ENCODE results near the gene C1orf185.
"Not testable (repeated sequence)": the region's sequence is repeated elsewhere in the genome, so short reads cannot be mapped to it uniquely, and the experiment has no call there.

The C1orf185 gene
- 0 to 1.1 (median 0) reads per million in 17 experiments for total RNA-seq

DNA sequence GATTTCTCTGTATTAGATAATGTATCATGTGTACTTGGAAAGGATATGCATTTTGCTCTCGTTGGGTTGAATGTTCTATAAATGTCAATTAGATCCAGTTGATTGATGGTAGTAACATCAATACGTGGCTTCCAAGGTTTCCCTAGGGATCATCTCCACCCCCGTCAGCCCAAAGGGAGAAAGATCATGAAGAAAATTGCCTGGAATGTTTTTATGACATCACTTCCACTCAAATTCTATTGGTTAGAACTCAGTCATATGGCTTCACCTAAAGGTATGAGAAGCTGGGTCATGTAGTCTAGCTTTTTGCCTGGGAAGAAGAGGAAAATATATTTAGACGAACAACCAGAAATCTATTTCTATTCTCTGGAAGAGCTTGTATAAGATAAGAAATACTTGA lies at the start of gene C1orf185:
TSS of gene C1orf185 (plus strand) at position 253 of the 400 bp plus-strand sequence. CDS start at position 259, 6 bp downstream.
- no peak for DNase-seq

GRCh38 chr1:51058858-51059257 lies 43.2 kb upstream of the C1orf185 start:
- peak in 3 of 4 experiments; percentile 15 to 26 (median 21) for DNase-seq

DNA sequence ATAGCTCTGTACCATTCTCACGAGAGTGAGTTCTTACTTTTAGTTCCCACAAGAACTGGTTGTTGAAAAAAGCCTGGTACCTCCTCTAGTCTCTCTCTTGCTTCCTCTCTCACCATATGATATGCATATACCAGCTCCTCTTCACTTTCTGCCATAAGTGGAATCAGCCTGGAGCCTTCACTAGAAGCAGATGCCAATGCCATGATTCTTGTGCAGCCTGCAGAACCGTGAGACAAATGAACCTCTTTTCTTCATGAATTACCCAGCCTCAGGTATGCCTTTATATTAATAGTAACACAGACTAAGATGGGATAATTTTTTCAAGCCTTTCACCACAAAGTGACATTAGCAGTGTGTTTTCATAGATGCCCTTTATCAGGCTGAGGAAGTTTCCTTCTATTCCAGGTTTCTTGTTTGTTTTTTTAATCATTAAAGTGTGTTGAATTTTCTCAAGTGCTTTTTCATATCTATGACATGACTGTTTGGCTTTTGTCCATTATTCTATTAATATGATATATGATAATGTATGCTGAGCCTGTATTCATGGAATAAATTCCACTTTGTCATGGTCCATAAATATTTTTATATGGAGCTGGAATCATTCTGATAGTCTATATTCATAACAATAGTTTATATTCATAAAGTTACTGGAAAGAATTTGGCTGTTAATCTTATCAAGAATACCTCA lies 40.7 kb upstream of the C1orf185 start:
- no peak for DNase-seq

DNA sequence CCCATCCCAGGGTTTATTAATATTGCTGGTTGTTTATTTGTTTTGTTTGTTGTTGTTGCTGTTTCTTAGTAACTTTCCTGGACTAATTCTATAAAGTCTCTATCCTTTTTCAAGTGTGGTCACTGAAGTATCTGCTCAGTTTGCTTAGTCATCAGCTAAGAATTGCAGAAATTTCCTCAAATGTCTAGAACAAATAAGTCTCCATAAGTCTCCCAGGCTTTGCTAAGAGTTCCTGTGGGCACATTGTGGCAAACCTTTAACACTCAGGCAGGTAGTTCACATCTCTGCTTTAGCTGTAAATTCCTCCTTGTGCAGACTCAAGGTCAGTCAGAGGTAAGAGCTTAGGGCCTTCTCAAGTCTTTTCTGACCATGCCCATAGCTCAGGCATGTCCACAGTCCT lies 38.9 kb upstream of the C1orf185 start:
- no peak for DNase-seq

- no peak for DNase-seq
Measured at GRCh38 chr1:51070011-51070410, 32.0 kb upstream of the C1orf185 start.

- DNase-seq: no peak
Measured at GRCh38 chr1:51070640-51071039, 31.4 kb upstream of the C1orf185 start.

DNA sequence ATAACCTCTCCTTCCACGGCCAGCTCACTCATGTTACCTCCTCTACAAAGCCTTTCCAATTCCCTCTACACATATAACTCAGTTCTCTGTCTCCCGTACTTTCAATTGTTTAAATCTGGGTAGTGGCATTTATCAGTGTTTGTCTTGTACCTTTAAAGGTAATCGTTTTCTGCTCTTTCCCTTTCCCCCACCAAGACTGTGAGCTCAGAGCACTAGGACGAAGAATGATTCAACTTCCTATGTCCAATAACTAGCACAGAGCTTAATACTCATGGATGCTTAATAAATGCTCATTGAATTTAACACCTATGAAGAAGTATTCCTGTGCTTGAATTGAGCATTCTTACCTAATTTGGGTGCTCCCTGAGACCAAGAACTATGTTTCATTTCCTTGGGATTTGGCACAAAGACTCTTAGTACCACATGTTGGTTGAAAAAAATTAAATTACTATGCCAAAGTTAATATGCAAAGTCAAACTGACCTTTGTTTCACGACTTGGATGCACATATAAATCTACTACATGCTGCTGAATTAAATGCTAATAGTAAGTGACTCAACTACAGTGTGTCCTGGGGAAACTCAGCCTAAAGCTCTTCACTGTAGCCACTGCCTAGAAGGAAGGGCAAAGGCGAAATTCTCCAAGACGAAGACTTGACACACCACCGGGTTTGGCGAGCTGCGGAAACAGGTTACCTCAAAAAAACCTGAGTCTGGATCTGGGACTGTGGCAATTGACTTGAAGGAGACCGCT lies 30.6 kb upstream of the C1orf185 start:
- no peak for DNase-seq

DNA sequence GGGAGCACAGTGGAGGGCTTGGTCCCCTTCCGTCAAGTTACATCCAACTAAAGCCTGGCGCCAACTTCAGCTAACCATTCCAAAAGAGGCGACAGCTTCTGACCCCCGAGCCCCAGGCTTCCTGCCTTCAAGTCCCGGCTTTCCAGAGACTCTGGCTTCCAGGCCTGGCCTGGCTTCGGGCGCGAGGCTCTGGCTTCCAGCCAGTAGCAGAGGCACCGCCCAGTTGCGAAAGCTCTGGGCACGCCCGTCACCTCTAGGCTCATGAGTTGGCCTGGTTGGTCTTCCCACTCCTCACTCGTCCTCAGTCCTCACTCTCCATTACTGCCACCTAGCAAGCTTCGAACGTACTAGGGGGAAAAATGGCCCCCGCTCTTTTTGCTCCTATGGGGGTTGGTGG lies 30.0 kb upstream of the C1orf185 start:
- no peak for DNase-seq

DNA sequence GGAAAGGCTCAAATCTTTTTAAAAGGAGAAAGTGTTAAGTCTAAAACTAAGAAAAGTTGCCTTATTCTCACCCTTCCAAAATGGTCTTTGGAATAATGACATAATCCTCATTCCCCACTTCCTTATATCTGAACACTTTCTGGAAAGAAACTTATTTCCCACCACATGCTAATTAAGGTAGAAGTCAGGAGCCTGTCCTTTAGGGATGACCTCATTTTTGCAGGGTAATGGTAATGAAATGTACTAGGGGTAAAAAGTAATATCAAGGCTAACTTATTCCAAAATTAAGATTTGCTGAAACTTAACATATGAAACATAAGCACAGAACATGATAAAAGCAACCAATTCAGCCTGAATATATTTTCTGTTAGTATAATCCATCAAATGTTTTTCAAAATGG lies 29.4 kb upstream of the C1orf185 start:
- DNase-seq: no peak

GRCh38 chr1:51073456-51073855 lies 28.6 kb upstream of the C1orf185 start:
- no peak for DNase-seq

GRCh38 chr1:51086496-51087271 lies 15.3 kb upstream of the C1orf185 start:
- peak in 1 of 4 experiments; percentile 6 for DNase-seq

DNA sequence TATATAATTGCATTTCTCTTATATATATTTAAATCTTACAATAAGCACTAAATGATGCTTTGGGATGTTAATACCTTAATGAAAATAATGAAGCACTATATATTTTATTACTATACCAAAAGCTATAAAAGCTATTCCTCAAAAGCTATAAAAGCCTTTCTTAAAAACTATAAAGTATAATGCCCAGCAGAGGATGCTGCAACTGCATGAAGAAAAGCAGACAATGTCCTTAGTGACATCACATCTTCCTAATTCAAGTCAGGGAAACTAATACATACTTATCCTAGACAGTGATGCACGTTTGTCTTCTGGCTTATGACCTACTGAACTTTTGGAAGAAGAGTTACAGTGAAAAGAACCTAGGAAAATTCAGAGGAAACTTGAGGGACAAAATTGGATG lies 13.6 kb upstream of the C1orf185 start:
- DNase-seq: peak; percentile 19 to 54 (median 32)

DNA sequence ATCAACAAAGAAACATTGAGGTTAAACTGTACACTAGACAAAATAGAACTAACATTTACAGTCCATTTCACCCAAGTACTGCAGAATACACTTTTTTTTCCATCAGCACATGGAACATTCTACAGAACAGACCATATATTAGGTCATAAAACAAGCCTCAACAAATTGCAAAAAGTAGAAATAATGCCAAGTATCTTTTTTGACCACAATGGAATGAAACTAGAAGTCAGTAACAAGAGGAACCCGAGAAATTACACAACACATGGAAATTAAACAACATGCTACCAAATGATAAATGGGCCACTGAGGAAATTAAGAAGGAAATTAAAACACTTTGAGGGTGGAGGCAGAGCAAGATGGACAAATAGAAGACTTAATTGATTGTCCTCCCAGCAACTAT lies 8.4 kb upstream of the C1orf185 start:
- peak in 3 of 4 experiments; percentile 6 to 63 (median 59) for DNase-seq

DNA sequence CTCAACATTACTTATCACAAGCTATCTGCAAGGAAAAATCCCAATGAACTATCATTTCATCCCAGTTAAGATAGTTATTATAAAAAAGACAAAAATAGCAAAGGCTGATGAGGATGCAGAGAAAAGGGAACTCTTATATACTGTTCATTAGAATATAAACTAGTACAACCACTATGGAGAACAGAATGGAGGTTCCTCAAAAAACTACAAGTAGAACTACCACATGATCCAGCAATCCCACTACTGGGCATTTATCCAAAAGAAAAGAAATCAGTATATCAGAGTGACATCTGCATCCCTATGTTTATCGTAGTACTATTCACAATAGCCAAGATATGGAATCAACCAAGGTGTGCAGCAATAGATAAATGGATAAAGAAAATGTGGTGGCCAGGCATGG lies 4.9 kb upstream of the C1orf185 start:
- peak in 3 of 4 experiments; percentile 1 to 64 (median 64) for DNase-seq

GRCh38 chr1:51100264-51100880 lies 1.7 kb upstream of the C1orf185 start:
- DNase-seq: no peak

DNA sequence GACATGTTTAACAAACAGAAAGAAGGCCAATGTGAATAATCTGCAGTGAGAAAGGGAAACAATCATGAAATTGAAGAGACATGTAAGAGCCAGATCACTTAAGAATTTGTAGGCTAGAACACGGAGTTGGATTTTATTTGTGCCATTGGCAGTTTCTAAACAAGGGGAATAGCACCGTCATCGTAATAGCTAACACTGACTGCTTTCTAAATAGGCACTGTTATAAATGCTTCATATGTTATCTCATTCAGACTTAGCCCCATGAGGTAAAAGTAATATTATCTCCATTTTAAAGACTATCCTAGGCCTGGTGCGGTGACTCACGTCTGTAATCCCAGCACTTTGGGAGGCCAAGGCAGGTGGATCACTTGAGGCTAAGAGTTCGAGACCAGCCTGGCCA lies 12.1 kb downstream of the C1orf185 start:
- DNase-seq: no peak

- DNase-seq: no peak
Measured at GRCh38 chr1:51115714-51116404, 13.8 kb downstream of the C1orf185 start.

GRCh38 chr1:51119331-51119730 lies 17.3 kb downstream of the C1orf185 start:
- DNase-seq: no peak

GRCh38 chr1:51120629-51121028 lies 18.6 kb downstream of the C1orf185 start:
- DNase-seq: no peak

DNA sequence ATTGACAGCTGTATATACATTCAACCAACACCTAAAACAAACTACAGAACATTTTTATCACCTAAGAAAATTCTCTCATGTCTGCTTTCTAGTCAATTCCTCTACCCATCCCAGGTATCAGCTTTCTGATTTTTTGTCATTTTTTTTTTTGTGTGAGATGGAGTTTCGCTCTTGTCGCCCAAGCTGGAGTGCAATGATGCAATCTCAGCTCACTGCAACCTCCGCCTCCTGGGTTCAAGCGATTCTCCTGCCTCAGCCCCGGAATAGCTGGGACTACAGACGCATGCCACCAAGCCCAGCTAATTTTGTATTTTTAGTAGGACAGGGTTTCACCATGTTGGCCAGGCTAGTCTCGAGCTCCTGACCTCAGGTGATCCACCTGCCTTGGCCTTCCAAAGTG lies 25.1 kb downstream of the C1orf185 start:
- DNase-seq: not testable (repeated sequence)

DNA sequence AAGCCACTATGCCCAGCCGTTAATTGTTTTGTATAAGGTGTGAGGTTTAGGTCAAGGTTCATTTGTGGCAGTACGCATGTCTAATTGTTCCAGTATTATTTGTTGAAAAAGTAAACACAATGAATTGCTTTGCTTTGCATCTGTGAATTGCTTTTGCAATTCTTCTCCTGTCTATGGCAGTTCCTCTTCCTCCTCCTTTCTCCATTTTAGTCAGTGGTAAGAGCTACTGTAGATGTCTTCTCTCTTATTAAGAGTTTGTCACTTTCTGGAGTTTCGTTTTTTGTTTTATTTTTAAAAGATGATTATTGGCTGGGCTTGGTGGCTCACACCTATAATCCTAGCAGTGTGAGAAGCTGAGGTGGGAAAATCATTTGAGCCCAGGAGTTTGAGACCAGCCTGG lies 29.2 kb downstream of the C1orf185 start:
- peak in 1 of 4 experiments; percentile 26 for DNase-seq

DNA sequence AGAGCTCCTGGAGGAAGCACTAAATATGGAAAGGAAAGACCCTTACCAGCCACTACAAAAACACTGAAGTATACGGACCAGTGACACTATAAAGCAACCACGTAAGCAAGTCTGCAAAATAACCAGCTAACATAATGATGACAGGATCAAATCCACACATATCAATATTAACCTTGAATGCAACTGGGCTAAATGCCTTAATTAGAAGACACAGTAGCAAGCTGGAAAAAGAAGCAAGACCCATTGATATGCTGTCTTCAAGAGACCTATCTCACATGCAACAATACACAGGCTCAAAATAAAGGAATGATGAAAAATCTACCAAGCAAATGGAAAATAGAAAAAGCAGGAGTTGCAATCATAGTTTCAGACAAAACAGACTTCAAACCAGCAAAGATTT lies 31.0 kb downstream of the C1orf185 start:
- DNase-seq: no peak

Data from suppressor macrophage (primary cell).